GM19238 (cell line): ENCODE measurements around the gene C12orf42.
"Not testable (repeated sequence)": the region's sequence is repeated elsewhere in the genome, so short reads cannot be mapped to it uniquely, and the experiment has no call there.

Experiments used
- DNase-seq: peaks from one replicate; pipeline ENCODE4 v3.0.0; 2011; ENCODE audit warnings: low spot score; ENCODE audit not compliant: insufficient read length

The C12orf42 gene

GRCh38 chr12:103494734-103495468, 867 bp downstream of the C12orf42 start:
- DNase-seq: no peak

GRCh38 chr12:103494051-103494733, 1.6 kb downstream of the C12orf42 start:
- DNase-seq: no peak

- no peak for DNase-seq
Observed at GRCh38 chr12:103493199-103493598, 2.6 kb downstream of the C12orf42 start.

- no peak for DNase-seq
Observed at GRCh38 chr12:103482365-103482764, 13.4 kb downstream of the C12orf42 start.

GRCh38 chr12:103475073-103475472, 20.7 kb downstream of the C12orf42 start:
- no peak for DNase-seq

GRCh38 chr12:103470664-103471063, 25.1 kb downstream of the C12orf42 start:
- no peak for DNase-seq

- DNase-seq: no peak
Observed at GRCh38 chr12:103469719-103470118, 26.0 kb downstream of the C12orf42 start.

- DNase-seq: no peak
Observed at GRCh38 chr12:103468837-103469236, 26.9 kb downstream of the C12orf42 start.

GRCh38 chr12:103462675-103463074, 33.1 kb downstream of the C12orf42 start:
- peak; percentile 13 for DNase-seq

GRCh38 chr12:103457471-103457870, 38.3 kb downstream of the C12orf42 start:
- DNase-seq: no peak

- no peak for DNase-seq
Observed at GRCh38 chr12:103456006-103456405, 39.8 kb downstream of the C12orf42 start.

- DNase-seq: no peak
Observed at GRCh38 chr12:103455020-103455763, 40.6 kb downstream of the C12orf42 start.

GRCh38 chr12:103444983-103445382, 50.8 kb downstream of the C12orf42 start:
- DNase-seq: no peak

GRCh38 chr12:103442822-103443221, 52.9 kb downstream of the C12orf42 start:
- no peak for DNase-seq

GRCh38 chr12:103442182-103442555, 53.6 kb downstream of the C12orf42 start:
- no peak for DNase-seq

- DNase-seq: peak; percentile 66
Observed at GRCh38 chr12:103441437-103442181, 54.2 kb downstream of the C12orf42 start.

- DNase-seq: not testable (repeated sequence)
Observed at GRCh38 chr12:103434165-103435105, 61.3 kb downstream of the C12orf42 start.

- DNase-seq: no peak
Observed at GRCh38 chr12:103431950-103432349, 63.8 kb downstream of the C12orf42 start.

GRCh38 chr12:103431387-103431786, 64.4 kb downstream of the C12orf42 start:
- no peak for DNase-seq

GRCh38 chr12:103425674-103426073, 70.1 kb downstream of the C12orf42 start:
- DNase-seq: not testable (repeated sequence)
